Brain microvascular endothelial cell (primary cell): ENCODE data around the gene CAMTA1.

Source experiments
- DNase-seq: peaks from one replicate; pipeline ENCODE4 v3.0.0-alpha.2; 2020
- H3K27ac ChIP-seq: fragments of 250-450 bp; sonication (Bioruptor Pico); 2 replicates; pipeline ENCODE4 v1.5.1; 2020; ENCODE audit warnings: mild to moderate bottlenecking, moderate library complexity
- H3K27me3 ChIP-seq: fragments of 250-450 bp; sonication (Bioruptor Pico); replicated peaks from 2 replicates; pipeline ENCODE4 v1.5.1; 2020; ENCODE audit warnings: mild to moderate bottlenecking
- H3K36me3 ChIP-seq: fragments of 250-450 bp; sonication (Bioruptor Pico); replicated peaks from 2 replicates; pipeline ENCODE4 v1.5.1; 2020; ENCODE audit warnings: mild to moderate bottlenecking
- H3K4me3 ChIP-seq: 2 replicates; pipeline ENCODE4 v1.5.1; 2011; ENCODE audit warnings: low read depth, mild to moderate bottlenecking, control low read depth, low read length, moderate library complexity
- in situ Hi-C: cut with HindIII; loops from 2 replicates; pipeline ENCODE4 v1.10.0; 2017; ENCODE audit warnings: low sequenced_read_pairs, low pct_ligation_motif_present
- TF ChIP-seq, protein P1 (sequence below): IDR thresholded peaks from 2 replicates; pipeline ENCODE4 v1.5.1; 2011; ENCODE audit warnings: low read depth, mild to moderate bottlenecking, moderate library complexity, low read length, control low read depth, inconsistent platforms; ENCODE audit errors: missing control alignments

The CAMTA1 gene

DNA sequence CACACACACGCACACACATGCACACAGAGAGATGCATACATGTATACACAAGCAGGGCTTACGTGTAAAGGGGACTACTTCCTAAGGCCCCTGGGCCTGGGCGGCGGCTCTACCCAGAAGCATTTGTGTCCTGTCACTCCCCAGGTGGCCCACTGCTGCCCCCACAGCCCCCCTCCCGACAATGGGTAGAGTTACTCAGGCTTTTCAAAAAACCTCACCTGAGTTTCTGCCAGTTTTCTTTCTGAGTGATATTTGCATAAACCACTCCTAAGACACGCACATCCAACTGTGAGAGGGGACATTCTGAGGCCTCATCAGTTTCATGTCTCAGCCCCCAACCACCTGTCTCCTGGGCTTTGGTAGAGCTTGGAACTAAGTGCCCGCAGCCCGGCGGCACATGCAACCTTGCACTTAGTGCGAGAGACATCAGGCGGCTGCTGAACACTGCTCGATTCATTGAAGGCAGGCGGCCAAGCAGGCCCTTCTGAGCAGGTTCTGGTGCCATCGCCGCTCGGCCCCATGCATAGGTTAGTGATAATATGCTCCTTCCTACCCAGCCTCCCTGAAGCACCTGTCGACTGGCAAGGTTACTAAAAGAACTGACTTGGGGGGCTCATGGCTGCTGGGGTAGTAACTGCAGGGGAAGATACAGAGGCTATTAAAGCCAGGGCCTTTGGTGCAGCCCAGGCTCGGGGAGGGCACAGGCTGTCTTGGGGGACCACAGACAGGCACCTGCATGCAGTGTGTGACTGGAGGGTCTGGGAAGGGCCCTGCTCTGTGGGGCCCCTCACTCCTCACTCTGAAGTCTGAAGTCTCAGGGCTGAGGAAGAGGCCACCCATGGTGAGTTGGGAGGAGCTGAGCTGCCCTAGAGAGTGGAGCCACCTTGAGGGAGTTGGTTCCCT lies 621.6 kb downstream of the CAMTA1 start:
- H3K4me3 ChIP-seq, result no peak overlapping the region
- TF ChIP-seq, protein P1, sequence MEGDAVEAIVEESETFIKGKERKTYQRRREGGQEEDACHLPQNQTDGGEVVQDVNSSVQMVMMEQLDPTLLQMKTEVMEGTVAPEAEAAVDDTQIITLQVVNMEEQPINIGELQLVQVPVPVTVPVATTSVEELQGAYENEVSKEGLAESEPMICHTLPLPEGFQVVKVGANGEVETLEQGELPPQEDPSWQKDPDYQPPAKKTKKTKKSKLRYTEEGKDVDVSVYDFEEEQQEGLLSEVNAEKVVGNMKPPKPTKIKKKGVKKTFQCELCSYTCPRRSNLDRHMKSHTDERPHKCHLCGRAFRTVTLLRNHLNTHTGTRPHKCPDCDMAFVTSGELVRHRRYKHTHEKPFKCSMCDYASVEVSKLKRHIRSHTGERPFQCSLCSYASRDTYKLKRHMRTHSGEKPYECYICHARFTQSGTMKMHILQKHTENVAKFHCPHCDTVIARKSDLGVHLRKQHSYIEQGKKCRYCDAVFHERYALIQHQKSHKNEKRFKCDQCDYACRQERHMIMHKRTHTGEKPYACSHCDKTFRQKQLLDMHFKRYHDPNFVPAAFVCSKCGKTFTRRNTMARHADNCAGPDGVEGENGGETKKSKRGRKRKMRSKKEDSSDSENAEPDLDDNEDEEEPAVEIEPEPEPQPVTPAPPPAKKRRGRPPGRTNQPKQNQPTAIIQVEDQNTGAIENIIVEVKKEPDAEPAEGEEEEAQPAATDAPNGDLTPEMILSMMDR, result no peak
- DNase-seq, result no peak
- no peaks in the 10 kb centered on the region for H3K36me3 ChIP-seq
- H3K27ac ChIP-seq, result no peak overlapping the region
- in situ Hi-C loops, result no loop called here
- no peaks in the 10 kb centered on the region for H3K27me3 ChIP-seq

DNA sequence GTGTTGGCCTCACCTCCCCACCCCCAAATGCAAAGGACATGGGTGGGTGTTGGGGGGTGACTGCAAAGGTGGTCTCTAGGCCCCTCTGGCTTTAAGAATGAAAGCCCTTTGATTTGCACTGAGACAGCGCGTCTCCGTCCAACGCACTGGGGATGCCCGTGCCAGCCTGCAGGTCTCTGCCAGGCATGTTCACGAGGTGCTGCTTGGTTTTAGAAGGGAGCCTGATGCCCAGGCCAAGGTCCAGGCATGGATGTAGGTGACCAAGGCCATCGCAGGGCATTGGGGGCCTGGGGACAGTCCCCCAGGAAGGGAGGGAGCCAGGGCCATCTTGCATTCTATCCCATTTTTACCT lies 622.3 kb downstream of the CAMTA1 start:
- no peaks in the 10 kb centered on the region for H3K27me3 ChIP-seq
- no peak overlapping the region for H3K27ac ChIP-seq
- TF ChIP-seq, protein P1, result no peak
- no peaks in the 10 kb centered on the region for H3K36me3 ChIP-seq
- in situ Hi-C loops, result no loop called here
- DNase-seq, result no peak
- no peak overlapping the region for H3K4me3 ChIP-seq

DNA sequence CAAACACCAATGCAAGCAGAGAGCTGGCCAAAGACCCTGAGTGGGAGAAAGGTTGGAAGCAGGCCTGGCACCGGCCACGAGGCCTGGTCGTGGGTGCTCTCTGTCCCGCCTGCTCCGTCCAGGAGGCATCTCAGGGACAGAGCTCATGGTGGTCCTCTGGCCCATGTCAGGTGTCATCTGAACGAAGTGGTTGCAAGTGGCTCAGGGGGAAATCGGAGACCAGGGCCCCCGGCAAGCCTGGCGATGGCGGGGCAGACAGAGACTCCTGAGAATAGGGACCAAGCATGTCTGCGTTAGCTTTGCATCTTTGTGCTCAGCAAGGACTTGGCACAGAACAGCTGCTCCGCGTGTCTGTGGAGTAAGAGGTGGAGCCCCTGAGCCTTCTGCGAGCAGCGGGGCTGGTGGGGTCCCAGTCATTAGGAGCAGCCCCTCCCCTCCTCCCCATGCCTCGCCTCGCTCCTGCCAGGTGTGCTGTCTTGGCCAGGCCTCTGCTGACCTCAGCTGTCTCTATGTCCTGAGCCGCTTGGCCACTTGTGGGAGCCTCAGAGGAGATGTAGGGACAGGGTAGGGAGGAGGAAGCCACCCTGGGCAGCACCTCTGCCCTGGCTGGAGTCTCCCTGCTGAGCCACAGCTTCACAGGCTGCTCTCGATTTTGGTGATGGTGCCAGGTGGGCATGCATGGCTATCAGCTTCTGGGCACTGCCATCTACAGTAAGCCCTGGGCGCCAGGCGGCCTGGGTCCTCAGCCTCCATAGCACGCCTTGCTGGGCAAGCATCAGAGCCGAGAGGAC lies 622.9 kb downstream of the CAMTA1 start:
- TF ChIP-seq, protein P1, result no peak
- no peak for DNase-seq
- Histone ChIP-seq H3K4me3 (no peak overlapping the region), H3K36me3 (no peaks in the 10 kb centered on the region), H3K27ac (no peak overlapping the region), H3K27me3 (no peaks in the 10 kb centered on the region)
- in situ Hi-C loops, result no loop called here

DNA sequence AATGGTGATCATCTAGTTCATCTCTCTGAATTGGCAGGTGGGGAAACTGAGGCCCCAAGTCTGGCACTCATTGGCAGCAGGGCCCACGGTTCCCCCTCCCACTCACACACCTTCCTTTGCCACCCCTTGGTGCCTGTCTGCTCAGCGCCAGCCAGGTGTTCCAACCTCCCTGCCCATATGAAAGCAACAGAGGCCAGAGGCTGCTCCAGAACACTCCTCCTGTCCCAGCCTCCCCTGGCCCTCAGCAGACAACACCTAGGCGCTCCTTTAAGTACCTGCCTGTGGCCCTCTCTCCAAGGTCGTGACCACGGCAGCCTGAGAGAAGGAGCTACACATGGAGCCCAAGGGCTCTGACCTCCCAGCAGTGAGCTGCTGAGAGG lies 623.5 kb downstream of the CAMTA1 start:
- no peak for DNase-seq
- Histone ChIP-seq H3K4me3 (no peak overlapping the region), H3K36me3 (no peaks in the 10 kb centered on the region), H3K27me3 (no peaks in the 10 kb centered on the region), H3K27ac (no peak overlapping the region)
- TF ChIP-seq, protein P1, result no peak
- in situ Hi-C loops, result no loop called here

DNA sequence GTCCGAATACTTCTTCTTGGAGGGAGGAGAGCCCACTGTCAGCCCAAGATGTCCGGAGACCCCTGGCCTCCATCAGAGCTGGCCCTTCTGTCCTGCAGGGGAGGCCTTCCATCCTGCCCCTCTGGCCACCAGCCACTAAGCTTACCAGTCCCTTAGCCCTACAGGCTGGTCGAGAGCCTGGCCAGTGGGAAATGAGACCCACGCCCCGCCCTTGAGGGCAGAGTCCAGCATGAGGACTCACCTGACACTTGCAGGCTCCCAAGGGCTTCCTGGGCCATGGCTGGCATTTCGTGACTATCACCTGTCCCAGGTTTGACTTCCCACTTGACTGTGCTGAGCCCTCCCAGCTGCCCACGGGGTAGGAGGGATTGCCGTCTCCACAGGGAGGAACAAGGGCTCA lies 624.0 kb downstream of the CAMTA1 start:
- H3K36me3 ChIP-seq, result no peaks in the 10 kb centered on the region
- H3K4me3 ChIP-seq, result no peak overlapping the region
- no peak overlapping the region for H3K27ac ChIP-seq
- H3K27me3 ChIP-seq, result no peaks in the 10 kb centered on the region
- DNase-seq, result no peak
- TF ChIP-seq, protein P1, result no peak
- in situ Hi-C loops, result no loop called here
